H9 (cell line): Measurements from ENCODE around the gene KPNA2. TPM values are rescaled to one million over a fixed set of nuclear protein-coding genes. Genes with fewer than 3 reads are reported as not detected.
"Not testable (repeated sequence)": the region's sequence is repeated elsewhere in the genome, so short reads cannot be mapped to it uniquely, and the experiment has no call there.

Source experiments
- DNase-seq: peaks from one replicate; pipeline ENCODE4 v3.0.0-alpha.2; 2017
- H2AFZ ChIP-seq: one replicate; pipeline ENCODE4 v1.6.1; 2013; ENCODE audit warnings: mild to moderate bottlenecking, low read length, control low read depth, moderate library complexity
- H2AK5ac ChIP-seq: 2 replicates; pipeline ENCODE4 v1.6.1; 2013; ENCODE audit warnings: low read length, control low read depth, mixed read lengths; ENCODE audit not compliant: insufficient read length
- H2BK120ac ChIP-seq: one replicate; pipeline ENCODE4 v1.6.1; 2013; ENCODE audit warnings: low read depth, mild to moderate bottlenecking, low read length, control low read depth, inconsistent platforms; ENCODE audit not compliant: poor library complexity, severe bottlenecking
- H2BK12ac ChIP-seq: 2 replicates; pipeline ENCODE4 v1.6.1; 2013; ENCODE audit warnings: low read length, control low read depth, mixed read lengths, low read depth; ENCODE audit not compliant: insufficient read length
- H2BK15ac ChIP-seq: 2 replicates; pipeline ENCODE4 v1.6.1; 2013; ENCODE audit warnings: low read depth, low read length, control low read depth
- H2BK20ac ChIP-seq: one replicate; pipeline ENCODE4 v1.6.1; 2013; ENCODE audit warnings: low read depth, mild to moderate bottlenecking, low read length, control low read depth, inconsistent platforms; ENCODE audit not compliant: poor library complexity, severe bottlenecking
- H2BK5ac ChIP-seq: 2 replicates; pipeline ENCODE4 v1.6.1; 2013; ENCODE audit warnings: low read length, control low read depth, mixed read lengths; ENCODE audit not compliant: insufficient read length
- H3K14ac ChIP-seq: 2 replicates; pipeline ENCODE4 v1.6.1; 2013; ENCODE audit warnings: low read length, control low read depth; ENCODE audit not compliant: insufficient read depth
- H3K18ac ChIP-seq: 2 replicates; pipeline ENCODE4 v1.6.1; 2013; ENCODE audit warnings: low read depth, mild to moderate bottlenecking, mixed read lengths, low read length, control low read depth; ENCODE audit not compliant: insufficient read length
- H3K23ac ChIP-seq: 2 replicates; pipeline ENCODE4 v1.6.1; 2013; ENCODE audit warnings: low read length, control low read depth, mixed read lengths, low read depth; ENCODE audit not compliant: insufficient read length
- H3K23me2 ChIP-seq: 2 replicates; pipeline ENCODE4 v1.6.1; 2013; ENCODE audit warnings: low read depth, mild to moderate bottlenecking, mixed read lengths, low read length, control low read depth; ENCODE audit not compliant: insufficient read length, poor library complexity, severe bottlenecking
- H3K27ac ChIP-seq: 2 replicates; pipeline ENCODE4 v1.5.1; 2013; ENCODE audit warnings: low read length, control low read depth, mixed read lengths, low read depth; ENCODE audit not compliant: insufficient read length
- H3K27me3 ChIP-seq: 2 replicates; pipeline ENCODE4 v1.6.1; 2013; ENCODE audit warnings: low read length, control low read depth, inconsistent platforms; ENCODE audit not compliant: insufficient read depth
- H3K4ac ChIP-seq: 2 replicates; pipeline ENCODE4 v1.6.1; 2013; ENCODE audit warnings: low read depth, mild to moderate bottlenecking, control low read depth, inconsistent platforms, low read length, moderate library complexity
- H3K4me1 ChIP-seq: 2 replicates; pipeline ENCODE4 v1.6.1; 2013; ENCODE audit warnings: low read length, control low read depth, inconsistent platforms; ENCODE audit not compliant: insufficient read depth
- H3K4me2 ChIP-seq: 2 replicates; pipeline ENCODE4 v1.6.1; 2013; ENCODE audit warnings: low read length, control low read depth, mixed read lengths; ENCODE audit not compliant: insufficient read length, insufficient read depth
- H3K56ac ChIP-seq: 2 replicates; pipeline ENCODE4 v1.6.1; 2013; ENCODE audit warnings: low read depth, mild to moderate bottlenecking, mixed read lengths, low read length, control low read depth; ENCODE audit not compliant: insufficient read length
- H3K79me1 ChIP-seq: 2 replicates; pipeline ENCODE4 v1.6.1; 2013; ENCODE audit warnings: low read depth, mild to moderate bottlenecking, moderate library complexity, low read length, control low read depth, inconsistent platforms; ENCODE audit not compliant: insufficient read depth, poor library complexity, severe bottlenecking
- H3K79me2 ChIP-seq: 2 replicates; pipeline ENCODE4 v1.6.1; 2013; ENCODE audit warnings: low read length, control low read depth, inconsistent platforms; ENCODE audit not compliant: insufficient read depth
- H3K9ac ChIP-seq: 2 replicates; pipeline ENCODE4 v1.6.1; 2013; ENCODE audit warnings: low read length, control low read depth, mixed read lengths; ENCODE audit not compliant: insufficient read length; ENCODE audit errors: extremely low read depth
- H3K9me3 ChIP-seq: one replicate; pipeline ENCODE4 v1.6.1; 2013; ENCODE audit warnings: low read depth, low read length, inconsistent platforms; ENCODE audit not compliant: control insufficient read depth
- H3T11ph ChIP-seq: one replicate; pipeline ENCODE4 v1.6.1; 2013; ENCODE audit warnings: mild to moderate bottlenecking, low read length, control low read depth, inconsistent platforms
- H4K20me1 ChIP-seq: one replicate; pipeline ENCODE4 v1.6.1; 2013; ENCODE audit not compliant: control insufficient read depth, insufficient read length, insufficient read depth
- H4K5ac ChIP-seq: 2 replicates; pipeline ENCODE4 v1.6.1; 2013; ENCODE audit warnings: low read depth, mild to moderate bottlenecking, mixed read lengths, low read length, control low read depth; ENCODE audit not compliant: insufficient read length
- H4K8ac ChIP-seq: replicated peaks from 2 replicates; pipeline ENCODE4 v1.6.1; 2013; ENCODE audit warnings: low read length, control low read depth, mixed read lengths, low read depth; ENCODE audit not compliant: insufficient read length
- H4K91ac ChIP-seq: 2 replicates; pipeline ENCODE4 v1.6.1; 2013; ENCODE audit warnings: low read depth, mild to moderate bottlenecking, moderate library complexity, mixed read lengths, low read length, control low read depth; ENCODE audit not compliant: insufficient read length
- H3K27ac Mint-ChIP-seq, 3 experiments: 2 replicates in 2 of 3; 3 replicates in 1 of 3; pipeline ENCODE4 v1.8.0; 2020 to 2021; ENCODE audit warnings: mixed read lengths in 3 of 3, mild to moderate bottlenecking in 1 of 3, moderate library complexity in 1 of 3
- H3K27me3 Mint-ChIP-seq: 2 replicates; pipeline ENCODE4 v1.8.0; 2021; ENCODE audit warnings: low read depth, mild to moderate bottlenecking, moderate library complexity, mixed read lengths
- H3K36me3 Mint-ChIP-seq, 3 experiments: 2 replicates in 2 of 3; 3 replicates in 1 of 3; pipeline ENCODE4 v1.8.0; 2020 to 2021; ENCODE audit warnings: low read depth in 3 of 3, mixed read lengths in 3 of 3; ENCODE audit not compliant: insufficient read depth in 1 of 3
- H3K4me1 Mint-ChIP-seq, 2 experiments: 2 replicates each; pipeline ENCODE4 v1.8.0; 2020; ENCODE audit warnings: mixed read lengths in 2 of 2
- H3K4me3 Mint-ChIP-seq, 2 experiments: 2 replicates in 1 of 2; 3 replicates in 1 of 2; pipeline ENCODE4 v1.8.0; 2020 to 2021; ENCODE audit warnings: mild to moderate bottlenecking in 2 of 2, mixed read lengths in 2 of 2, moderate library complexity in 1 of 2
- H3K9me3 Mint-ChIP-seq, 2 experiments: 2 replicates in 1 of 2; 3 replicates in 1 of 2; pipeline ENCODE4 v1.8.0; 2020; ENCODE audit warnings: mild to moderate bottlenecking in 2 of 2, mixed read lengths in 2 of 2, moderate library complexity in 1 of 2
- CTCF ChIP-seq: fragments of 200-600 bp; sonication (generic); conservative IDR thresholded peaks from 3 replicates; pipeline ENCODE4 v1.8.0; 2021; ENCODE audit warnings: antibody characterized with exemption, mild to moderate bottlenecking
- WGBS: extraction: QIAGEN DNeasy Blood & Tissue Kit; methylation state at CpG from one replicate; pipeline ENCODE4 v1.1.7; 2013; ENCODE audit warnings: missing lambda C conversion rate, low lambda C conversion rate, mixed read lengths; ENCODE audit not compliant: insufficient read length; ENCODE audit errors: extremely low coverage; 5-methylcytosine and 5-hydroxymethylcytosine counted together
- total RNA-seq: library from RNA; stranded (reverse); gene quantifications from 2 replicates; pipeline ENCODE4 v1.2.1, GENCODE V29; 2021

Gene KPNA2
- total RNA-seq, 1 experiment from 2014 or later, result 432 TPM

- no peaks in the 10 kb centered on the region for H3K27me3 ChIP-seq
- Mint-ChIP-seq H3K4me1 (peaks cover 0 to 4% of the 10 kb centered on the region in 2 experiments; a peak in 3 of 4 replicates), H3K36me3 (peaks cover 39 to 50% (median 47%) of the 10 kb centered on the region in 3 experiments), H3K9me3 (no peaks in the 10 kb centered on the region; a peak in 1 of 5 replicates), H3K27me3 (no peaks in the 10 kb centered on the region), H3K27ac (peak overlapping the region in 1 of 3 experiments; percentile 84; a peak in 2 of 7 replicates), H3K4me3 (no peak overlapping the region)
- no peak overlapping the region for H2AK5ac ChIP-seq
- no peaks in the 10 kb centered on the region for H4K20me1 ChIP-seq
- no peak overlapping the region for H3K14ac ChIP-seq
- no CpG with 5 or more reads among the region's 9 CpGs for WGBS
- H2BK15ac ChIP-seq, result no peak overlapping the region
- no peak overlapping the region for H3K4me2 ChIP-seq
- no peak overlapping the region for H2AFZ ChIP-seq
- H3K27ac ChIP-seq, result no peak overlapping the region
- H3K56ac ChIP-seq, result no peak overlapping the region
- no peak overlapping the region for H4K5ac ChIP-seq
- H3K23ac ChIP-seq, result no peak overlapping the region
- no peak overlapping the region for H4K91ac ChIP-seq
- H4K8ac ChIP-seq, result no peak overlapping the region
- H3K9me3 ChIP-seq, result no peaks in the 10 kb centered on the region
- TF ChIP-seq CTCF, result no peak
- DNase-seq, result no peak
- no peaks in the 10 kb centered on the region for H3K4me1 ChIP-seq
- H3K18ac ChIP-seq, result no peak overlapping the region
- no peak overlapping the region for H3K4ac ChIP-seq
- H3K9ac ChIP-seq, result no peak overlapping the region
- no peak overlapping the region for H2BK5ac ChIP-seq
- no peaks in the 10 kb centered on the region for H3K79me2 ChIP-seq
- H3T11ph ChIP-seq, result no peak overlapping the region
- no peak overlapping the region for H2BK120ac ChIP-seq
- no peak overlapping the region for H2BK20ac ChIP-seq
- H2BK12ac ChIP-seq, result no peak overlapping the region
- no peaks in the 10 kb centered on the region for H3K23me2 ChIP-seq
- no peaks in the 10 kb centered on the region for H3K79me1 ChIP-seq
Measured at GRCh38 chr17:68047153-68047846, 11.8 kb downstream of the KPNA2 start.

GRCh38 chr17:68047890-68048542 is 12.5 kb downstream of the KPNA2 start:
- not testable (repeated sequence) for H2BK15ac ChIP-seq, H3K23ac ChIP-seq, H2BK5ac ChIP-seq, H2BK120ac ChIP-seq, H2AFZ ChIP-seq, H3K4me2 ChIP-seq, H3K23me2 ChIP-seq, DNase-seq, H4K20me1 ChIP-seq, H4K5ac ChIP-seq, H3K4me1 ChIP-seq, H3K56ac ChIP-seq, H2BK20ac ChIP-seq, H3K27me3 ChIP-seq, H3K4ac ChIP-seq, H3K9ac ChIP-seq, H3K4me3 Mint-ChIP-seq, H2BK12ac ChIP-seq, H4K91ac ChIP-seq, H3K18ac ChIP-seq, H4K8ac ChIP-seq, H3K27ac ChIP-seq, H3K79me2 ChIP-seq, H3T11ph ChIP-seq, H3K27me3 Mint-ChIP-seq, H3K4me1 Mint-ChIP-seq, H3K9me3 ChIP-seq, H3K14ac ChIP-seq, H2AK5ac ChIP-seq, H3K9me3 Mint-ChIP-seq, H3K79me1 ChIP-seq
- WGBS, result no CpG with 5 or more reads among the region's 7 CpGs
- Mint-ChIP-seq H3K36me3 (peaks cover 36 to 47% (median 40%) of the 10 kb centered on the region in 3 experiments), H3K27ac (peak overlapping the region in 2 of 3 experiments; percentile 11 to 84; a peak in 4 of 7 replicates)
